ENCODE measurements around the gene ENPP3. TPM values are rescaled to one million over a fixed set of nuclear protein-coding genes. Genes with fewer than 3 reads are reported as not detected.

The ENPP3 gene
- total and polyA plus RNA-seq, 2 of the 13 experiments (the other 11 are each of a cell fraction or from before 2014, with no cell fraction given), result 40.0 to 75.4 TPM

- TF ChIP-seq TEAD2 (CRISPR knock-in tag; IDR thresholded peaks at IDR 0.05) (no peak), SUZ12 (IDR thresholded peaks at IDR 0.05; ENCODE audit: low read depth, low read length) (no peak), FOXA3 (CRISPR knock-in tag; IDR thresholded peaks at IDR 0.05) (0 out of 2 replicates have a peak, but pooled peaks have one; percentile 28), RAD21 (CRISPR knock-in tag; IDR thresholded peaks at IDR 0.05) (peak; percentile 68), RXRB (CRISPR knock-in tag; IDR thresholded peaks at IDR 0.05; ENCODE audit: borderline replicate concordance) (0 out of 2 replicates have a peak, but pooled peaks have one; percentile 33), TARDBP (CRISPR knock-in tag; IDR thresholded peaks at IDR 0.05) (0 out of 2 replicates have a peak, but pooled peaks have one; percentile 29)
Observed at GRCh38 chr6:131787766-131788712, 150.9 kb downstream of the ENPP3 start (continued).

- no peak for DNase-seq (ENCODE audit: low spot score)
- BruUV-seq (replicated peaks), result no TSS peak
- 41% methylated on average over 1 of the region's 1 CpG for WGBS (ENCODE audit: low lambda C conversion rate)
- Histone ChIP-seq H3K9ac (ENCODE audit: insufficient read depth, low read depth, low read length) (no peak overlapping the region), H2AFZ (ENCODE audit: low read length) (no peak overlapping the region), H3K27me3 (ENCODE audit: control insufficient read depth in 1 of 2, insufficient read depth in 2 of 2, low read length in 2 of 2) (no peaks in the 10 kb centered on the region), H4K20me1 (ENCODE audit: insufficient read depth, low read length) (no peaks in the 10 kb centered on the region), H3K4me3 (replicated peaks in 1 of 3; ENCODE audit: insufficient read depth in 1 of 3, low read depth in 2 of 3, low read length in 3 of 3) (no peak overlapping the region), H3K4me2 (ENCODE audit: low read depth, low read length) (no peak overlapping the region), H3K4me1 (ENCODE audit: insufficient read depth, low read length) (peaks cover 27% of the 10 kb centered on the region), H3K27ac (ENCODE audit: extremely low read length, insufficient read depth, low read length) (no peak overlapping the region), H3K9me3 (ENCODE audit: low read length) (no peaks in the 10 kb centered on the region), H3K79me2 (ENCODE audit: insufficient read depth, low read length) (no peaks in the 10 kb centered on the region), H3K36me3 (replicated peaks in 1 of 2; ENCODE audit: control insufficient read depth in 1 of 2, insufficient read depth in 2 of 2, low read length in 2 of 2) (no peaks in the 10 kb centered on the region)
- ATAC-seq, result no peak
- TF ChIP-seq CERS6 (CRISPR knock-in tag; IDR thresholded peaks at IDR 0.05) (no peak), FOXK2 (IDR thresholded peaks at IDR 0.05) (no peak), ZEB1 (IDR thresholded peaks at IDR 0.05; ENCODE audit: insufficient replicate concordance, low read depth) (no peak), NR2F2 (IDR thresholded peaks at IDR 0.05; ENCODE audit: borderline replicate concordance, low read depth) (no peak), TOPORS (CRISPR knock-in tag; IDR thresholded peaks at IDR 0.05) (no peak), ZSCAN9 (CRISPR knock-in tag; IDR thresholded peaks at IDR 0.05; ENCODE audit: borderline replicate concordance) (no peak), JUNB (CRISPR knock-in tag; IDR thresholded peaks at IDR 0.05; ENCODE audit: borderline replicate concordance) (no peak)
- ChIA-PET POLR2A (no interaction called here), CTCF (ENCODE audit: low intra/inter-chr PET ratio, low total read pairs) (interaction anchor here (1.2 kb wide), 1 partner anchor 94 kb away, joined by 7 read pairs; no protein-coding TSS in a partner anchor)
- no peak for FAIRE-seq
- intact Hi-C loops (cut with micrococcal nuclease; ENCODE audit: unreplicated experiment), result loop anchor here (5.0 kb wide), 1 partner anchor 92 kb away; no protein-coding TSS in a partner anchor
- in situ Hi-C loops (cut with HindIII; ENCODE audit: extremely low pct_ligation_motif_present, low pct_unique_long_range_greater_than_20kb), result no loop called here
Observed at GRCh38 chr6:131789219-131789618, 152.1 kb downstream of the ENPP3 start.
